CD4-positive, alpha-beta T cell treated with Interferon gamma for 1 hour (primary cell): ENCODE measurements around the gene F5.

Experiments used
- DNase-seq: peaks from one replicate; pipeline ENCODE4 v3.0.0-alpha.2; 2020

Gene F5

DNA sequence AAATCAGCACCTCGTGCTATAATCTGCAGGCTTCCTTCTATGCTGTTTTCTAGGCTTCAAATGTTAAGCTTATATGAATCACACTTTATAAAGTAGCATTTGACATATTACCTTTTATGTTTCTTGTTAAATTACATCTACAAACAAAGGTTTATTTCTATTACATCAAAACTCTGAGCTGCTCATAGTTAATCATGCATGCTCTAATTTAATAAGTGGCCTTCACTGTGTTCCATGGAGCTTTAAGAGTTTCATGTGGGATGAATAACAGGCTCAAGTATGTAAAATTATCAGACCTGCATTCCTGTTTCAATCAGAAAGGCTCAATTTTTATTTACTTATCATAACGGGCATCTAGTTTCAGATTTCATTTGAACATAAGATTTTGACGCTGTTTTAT is 113.5 kb downstream of the F5 start:
- no peak for DNase-seq

DNA sequence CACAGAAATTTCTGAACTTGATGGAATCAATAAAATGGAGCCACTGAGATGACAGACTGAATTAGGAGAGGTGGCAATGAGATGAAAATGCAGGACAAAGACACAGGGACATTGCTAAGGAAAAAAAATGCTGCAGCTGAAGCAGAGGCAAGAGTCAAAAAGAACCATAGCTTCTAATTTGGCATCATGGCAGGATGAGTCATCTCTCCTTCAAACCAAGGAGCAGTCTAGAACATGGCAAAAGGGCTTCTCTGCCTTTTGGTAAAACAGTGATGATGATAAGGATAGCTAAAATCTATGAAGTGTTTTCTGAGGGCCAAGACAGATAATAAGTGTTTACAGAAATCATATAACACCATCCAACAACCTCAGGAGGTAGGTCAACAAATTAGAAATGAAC is 117.3 kb downstream of the F5 start:
- DNase-seq, result no peak

GRCh38 chr1:169466259-169467230 is 119.7 kb downstream of the F5 start:
- no peak for DNase-seq

DNA sequence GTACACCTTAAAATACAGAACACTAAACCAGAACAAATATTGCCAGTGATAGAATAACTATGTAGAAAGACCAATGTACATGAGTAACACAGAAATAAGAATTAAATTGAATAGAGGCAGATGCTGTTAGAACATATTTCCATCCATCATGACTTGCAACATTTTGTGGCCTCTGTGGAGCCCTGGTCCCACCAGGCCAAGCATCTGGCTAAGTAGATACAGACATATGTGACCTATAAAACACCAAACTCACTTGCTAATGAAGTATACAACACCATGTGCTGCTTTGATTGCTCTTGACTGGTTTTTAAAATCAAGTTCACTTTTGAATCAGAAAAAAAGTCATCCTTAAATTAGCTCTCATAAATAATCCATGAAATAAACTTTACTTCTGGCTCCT is 121.0 kb downstream of the F5 start:
- no peak for DNase-seq
